Chondrocyte (in vitro differentiated cells): ENCODE data around the gene USP10. TPM values are rescaled to one million over a fixed set of nuclear protein-coding genes. Genes with fewer than 3 reads are reported as not detected.

Source experiments
- DNase-seq: peaks from one replicate; pipeline ENCODE4 v3.0.0; 2021; ENCODE audit warnings: mixed read lengths, low spot score
- H3K27ac Mint-ChIP-seq: one replicate; pipeline ENCODE4 v1.8.0; 2021; ENCODE audit warnings: mild to moderate bottlenecking, moderate library complexity, mixed read lengths; ENCODE audit not compliant: unreplicated experiment
- H3K27me3 Mint-ChIP-seq: 2 replicates; pipeline ENCODE4 v1.8.0; 2021; ENCODE audit warnings: low read depth, mixed read lengths
- H3K36me3 Mint-ChIP-seq: 2 replicates; pipeline ENCODE4 v1.8.0; 2021; ENCODE audit warnings: low read depth, mixed read lengths
- H3K4me1 Mint-ChIP-seq: 2 replicates; pipeline ENCODE4 v1.8.0; 2021; ENCODE audit warnings: low read depth, mild to moderate bottlenecking, mixed read lengths
- H3K4me3 Mint-ChIP-seq: one replicate; pipeline ENCODE4 v1.8.0; 2021; ENCODE audit warnings: mild to moderate bottlenecking, moderate library complexity, mixed read lengths; ENCODE audit not compliant: unreplicated experiment
- H3K9me3 Mint-ChIP-seq: 2 replicates; pipeline ENCODE4 v1.8.0; 2021; ENCODE audit warnings: low read depth, mixed read lengths
- total RNA-seq: library from RNA; stranded (reverse); gene quantifications from 3 replicates; pipeline ENCODE4 v1.2.1, GENCODE V29; 2021
- TF ChIP-seq, protein P1 (sequence below): fragments of 200-600 bp; sonication (generic); IDR thresholded peaks from 2 replicates; pipeline ENCODE4 v1.5.0; 2021; ENCODE audit warnings: antibody characterized with exemption, mild to moderate bottlenecking, moderate library complexity

Gene USP10
- total RNA-seq, 1 donor from 2014 or later: 43.0 TPM

DNA sequence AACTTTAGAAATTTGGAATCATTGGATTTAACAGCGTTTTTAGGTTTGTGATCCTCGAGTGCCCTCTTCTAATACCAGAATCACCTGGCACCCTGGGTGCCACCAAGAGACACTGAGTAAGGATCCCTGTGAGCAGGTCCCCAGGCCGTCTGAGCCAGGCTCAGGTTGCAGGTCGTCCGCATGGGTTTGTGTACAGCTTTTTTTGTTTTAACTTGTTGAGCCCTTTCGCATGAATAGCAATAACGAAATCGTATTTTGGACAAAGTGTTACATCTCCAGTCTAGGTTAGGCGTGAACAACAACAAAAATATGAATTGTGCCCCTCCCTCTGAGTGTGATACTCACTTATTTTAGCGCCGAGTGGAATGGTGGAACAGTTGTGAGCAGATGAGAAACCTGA lies 10.9 kb downstream of the USP10 start:
- H3K9me3 Mint-ChIP-seq: no peaks in the 10 kb centered on the region
- H3K27me3 Mint-ChIP-seq: no peaks in the 10 kb centered on the region
- DNase-seq: no peak
- no peaks in the 10 kb centered on the region for H3K36me3 Mint-ChIP-seq
- H3K27ac Mint-ChIP-seq: no peak overlapping the region
- H3K4me3 Mint-ChIP-seq: no peak overlapping the region
- TF ChIP-seq, protein P1, sequence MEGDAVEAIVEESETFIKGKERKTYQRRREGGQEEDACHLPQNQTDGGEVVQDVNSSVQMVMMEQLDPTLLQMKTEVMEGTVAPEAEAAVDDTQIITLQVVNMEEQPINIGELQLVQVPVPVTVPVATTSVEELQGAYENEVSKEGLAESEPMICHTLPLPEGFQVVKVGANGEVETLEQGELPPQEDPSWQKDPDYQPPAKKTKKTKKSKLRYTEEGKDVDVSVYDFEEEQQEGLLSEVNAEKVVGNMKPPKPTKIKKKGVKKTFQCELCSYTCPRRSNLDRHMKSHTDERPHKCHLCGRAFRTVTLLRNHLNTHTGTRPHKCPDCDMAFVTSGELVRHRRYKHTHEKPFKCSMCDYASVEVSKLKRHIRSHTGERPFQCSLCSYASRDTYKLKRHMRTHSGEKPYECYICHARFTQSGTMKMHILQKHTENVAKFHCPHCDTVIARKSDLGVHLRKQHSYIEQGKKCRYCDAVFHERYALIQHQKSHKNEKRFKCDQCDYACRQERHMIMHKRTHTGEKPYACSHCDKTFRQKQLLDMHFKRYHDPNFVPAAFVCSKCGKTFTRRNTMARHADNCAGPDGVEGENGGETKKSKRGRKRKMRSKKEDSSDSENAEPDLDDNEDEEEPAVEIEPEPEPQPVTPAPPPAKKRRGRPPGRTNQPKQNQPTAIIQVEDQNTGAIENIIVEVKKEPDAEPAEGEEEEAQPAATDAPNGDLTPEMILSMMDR: no peak
- peaks cover 13% of the 10 kb centered on the region for H3K4me1 Mint-ChIP-seq

DNA sequence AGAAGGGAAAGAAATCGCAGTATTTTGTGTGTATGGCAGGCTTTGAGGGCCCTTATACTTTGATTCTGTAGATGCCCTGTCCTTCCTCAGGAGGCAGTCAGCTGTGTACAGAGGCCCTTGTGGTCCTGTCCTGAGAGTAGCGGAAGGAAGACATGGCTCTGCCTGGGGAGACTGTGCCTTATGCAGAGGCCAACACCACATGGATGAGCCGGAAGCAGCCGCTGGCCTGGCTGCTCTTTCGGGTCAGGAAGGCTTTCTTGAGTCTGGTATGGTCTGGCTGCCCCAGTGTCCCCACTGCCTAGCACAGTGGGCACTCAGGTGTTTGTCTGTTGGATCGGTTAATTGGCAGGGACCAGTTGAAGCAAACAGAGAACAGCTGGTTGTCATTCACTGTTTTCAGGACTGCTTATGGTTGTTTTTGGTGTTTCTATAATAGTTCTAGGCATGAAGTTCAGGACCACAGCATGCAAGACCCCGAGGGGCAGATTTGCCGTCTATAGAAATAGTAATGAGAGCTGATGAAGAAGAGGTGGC lies 12.4 kb downstream of the USP10 start:
- DNase-seq: no peak
- Mint-ChIP-seq H3K4me3 (no peak overlapping the region), H3K9me3 (no peaks in the 10 kb centered on the region), H3K36me3 (no peaks in the 10 kb centered on the region), H3K27me3 (no peaks in the 10 kb centered on the region), H3K4me1 (peaks cover 13% of the 10 kb centered on the region), H3K27ac (no peak overlapping the region)
- TF ChIP-seq, protein P1: no peak

DNA sequence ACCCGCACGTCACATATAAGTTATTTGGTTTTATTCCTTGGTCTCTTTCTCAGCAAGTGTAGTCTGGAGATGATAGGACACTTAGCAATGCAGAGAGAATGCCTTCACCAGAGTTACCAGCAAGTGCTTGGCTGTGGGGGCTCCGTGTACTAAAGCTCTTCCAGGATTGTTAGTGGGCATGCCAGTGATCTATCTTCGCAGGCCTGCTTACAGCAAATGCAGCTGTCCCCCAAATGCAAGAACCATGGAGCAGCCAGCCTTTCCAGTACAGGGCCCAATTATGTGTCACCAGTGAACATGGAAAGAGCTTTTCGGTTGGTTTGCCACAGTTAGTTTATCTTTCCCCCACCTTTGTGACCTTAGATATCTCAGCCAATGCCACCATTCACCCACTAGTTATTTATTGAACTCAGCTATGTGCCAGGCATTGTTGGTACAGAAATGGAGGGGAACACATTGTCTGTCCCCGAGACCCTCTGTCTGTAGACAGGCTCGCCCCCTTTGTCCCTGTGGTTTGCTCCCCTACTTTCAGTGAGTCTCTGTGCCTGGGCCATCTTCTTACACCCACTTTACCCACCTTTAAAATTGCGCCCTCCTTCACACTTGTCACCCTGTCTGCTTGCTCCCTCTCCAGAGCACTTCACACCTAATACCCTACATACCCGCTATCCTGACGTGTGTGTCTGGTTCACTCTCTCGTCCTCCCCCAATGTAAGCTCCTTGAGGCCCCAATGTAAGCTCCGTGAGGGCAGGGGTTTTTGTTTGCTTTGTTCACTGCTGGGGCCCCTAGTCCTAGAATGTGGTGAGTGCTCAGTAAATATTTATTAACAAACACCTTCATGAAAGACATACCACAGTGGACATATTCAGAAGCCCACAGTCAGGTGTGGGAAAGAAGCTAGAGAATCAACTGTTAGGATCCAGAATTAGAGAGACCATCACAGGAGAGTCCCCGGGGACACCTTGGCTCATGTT lies 13.3 kb downstream of the USP10 start:
- Mint-ChIP-seq H3K4me1 (peaks cover 13% of the 10 kb centered on the region), H3K36me3 (no peaks in the 10 kb centered on the region), H3K4me3 (no peak overlapping the region), H3K27ac (no peak overlapping the region), H3K9me3 (no peaks in the 10 kb centered on the region), H3K27me3 (no peaks in the 10 kb centered on the region)
- TF ChIP-seq, protein P1: no peak
- no peak for DNase-seq

- H3K4me1 Mint-ChIP-seq: peaks cover 13% of the 10 kb centered on the region
- TF ChIP-seq, protein P1: no peak
- H3K36me3 Mint-ChIP-seq: no peaks in the 10 kb centered on the region
- no peak for DNase-seq
- H3K27ac Mint-ChIP-seq: no peak overlapping the region
- H3K4me3 Mint-ChIP-seq: no peak overlapping the region
- H3K9me3 Mint-ChIP-seq: no peaks in the 10 kb centered on the region
- H3K27me3 Mint-ChIP-seq: no peaks in the 10 kb centered on the region
Observed at GRCh38 chr16:84714028-84714427, 14.2 kb downstream of the USP10 start.

DNA sequence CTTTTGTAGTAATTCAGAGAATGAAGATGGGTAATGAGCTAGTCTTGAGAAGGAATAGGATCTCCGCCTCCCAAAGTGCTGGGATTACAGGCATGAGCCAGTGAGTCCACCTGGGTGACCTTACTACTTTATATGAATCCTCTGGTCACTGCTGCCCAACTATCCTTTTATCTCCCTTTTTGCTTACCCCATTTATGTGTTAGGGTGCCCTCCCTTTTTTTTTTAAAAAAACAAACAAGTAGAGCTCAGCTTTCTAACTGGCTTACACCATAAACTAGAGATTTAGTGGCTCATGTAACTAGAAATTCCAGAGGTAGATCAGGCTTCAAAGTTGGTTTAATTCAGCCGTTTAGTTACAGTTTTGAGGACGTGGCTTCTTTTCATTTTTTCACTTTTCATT lies 15.6 kb downstream of the USP10 start:
- H3K36me3 Mint-ChIP-seq: no peaks in the 10 kb centered on the region
- TF ChIP-seq, protein P1: no peak
- H3K4me1 Mint-ChIP-seq: peaks cover 26% of the 10 kb centered on the region
- H3K4me3 Mint-ChIP-seq: no peak overlapping the region
- no peaks in the 10 kb centered on the region for H3K9me3 Mint-ChIP-seq
- no peak overlapping the region for H3K27ac Mint-ChIP-seq
- H3K27me3 Mint-ChIP-seq: no peaks in the 10 kb centered on the region
- DNase-seq: no peak
